ENCODE results near the gene ADO. TPM values are rescaled to one million over a fixed set of nuclear protein-coding genes. Genes with fewer than 3 reads are reported as not detected.

The ADO gene
- total RNA-seq, 4 donors from 2014 or later: 8.3 to 15.4 (median 12.0) TPM

GRCh38 chr10:62813453-62813852, 8.9 kb downstream of the ADO start:
- Histone ChIP-seq H3K36me3 (no peaks in the 10 kb centered on the region), H3K27me3 (peaks cover 0 to 10% of the 10 kb centered on the region in 2 donors), H3K9me3 (no peaks in the 10 kb centered on the region), H3K4me1 (peaks cover 8 to 28% (median 20%) of the 10 kb centered on the region in 4 donors), H3K27ac (no peak overlapping the region), H3K4me3 (no peak overlapping the region)
- no peak for DNase-seq
- no peak for TF ChIP-seq CTCF (IDR thresholded peaks at IDR 0.05)
- no peak for TF ChIP-seq POLR2A (IDR thresholded peaks at IDR 0.05)

- H3K4me1 ChIP-seq: peaks cover 8 to 33% (median 23%) of the 10 kb centered on the region in 4 donors
- H3K27ac ChIP-seq: no peak overlapping the region
- H3K4me3 ChIP-seq: no peak overlapping the region
- H3K9me3 ChIP-seq: no peaks in the 10 kb centered on the region
- H3K27me3 ChIP-seq: peaks cover 0 to 15% of the 10 kb centered on the region in 2 donors
- DNase-seq: no peak
- TF ChIP-seq CTCF (IDR thresholded peaks at IDR 0.05) (no peak), POLR2A (IDR thresholded peaks at IDR 0.05) (no peak)
- H3K36me3 ChIP-seq: no peaks in the 10 kb centered on the region
These were observed 9.5 kb downstream of the ADO start for GRCh38 chr10:62813981-62814380.

GRCh38 chr10:62814756-62815380, 10.3 kb downstream of the ADO start:
- Histone ChIP-seq H3K9me3 (no peaks in the 10 kb centered on the region), H3K27me3 (peaks cover 0 to 16% of the 10 kb centered on the region in 2 donors), H3K36me3 (no peaks in the 10 kb centered on the region), H3K4me3 (peak overlapping the region; percentile 71 to 90 (median 82)), H3K27ac (peak overlapping the region in 1 of 4 donors; percentile 99), H3K4me1 (peaks cover 8 to 34% (median 24%) of the 10 kb centered on the region in 4 donors)
- DNase-seq: peak in 1 of 3 donors; percentile 51
- TF ChIP-seq POLR2A (IDR thresholded peaks at IDR 0.05): no peak
- TF ChIP-seq CTCF (IDR thresholded peaks at IDR 0.05): no peak

- peaks cover 8 to 34% (median 24%) of the 10 kb centered on the region in 4 donors for H3K4me1 ChIP-seq
- peaks cover 0 to 16% of the 10 kb centered on the region in 2 donors for H3K27me3 ChIP-seq
- no peak for TF ChIP-seq POLR2A (IDR thresholded peaks at IDR 0.05)
- TF ChIP-seq CTCF (IDR thresholded peaks at IDR 0.05): no peak
- peak overlapping the region; percentile 71 to 90 (median 82) for H3K4me3 ChIP-seq
- H3K36me3 ChIP-seq: no peaks in the 10 kb centered on the region
- H3K27ac ChIP-seq: peak overlapping the region in 3 of 4 donors; percentile 70 to 99 (median 89)
- H3K9me3 ChIP-seq: no peaks in the 10 kb centered on the region
- DNase-seq: peak in 2 of 3 donors; percentile 57 to 60
These were observed 11.0 kb downstream of the ADO start for GRCh38 chr10:62815381-62816075.

- H3K27me3 ChIP-seq: peaks cover 0 to 16% of the 10 kb centered on the region in 2 donors
- H3K4me1 ChIP-seq: peaks cover 8 to 34% (median 24%) of the 10 kb centered on the region in 4 donors
- H3K36me3 ChIP-seq: no peaks in the 10 kb centered on the region
- H3K27ac ChIP-seq: peak overlapping the region; percentile 70 to 99 (median 88)
- TF ChIP-seq POLR2A (IDR thresholded peaks at IDR 0.05): no peak
- TF ChIP-seq CTCF (IDR thresholded peaks at IDR 0.05): no peak
- no peaks in the 10 kb centered on the region for H3K9me3 ChIP-seq
- peak overlapping the region; percentile 71 to 90 (median 82) for H3K4me3 ChIP-seq
- no peak for DNase-seq
These were observed 11.5 kb downstream of the ADO start for GRCh38 chr10:62816076-62816330.
